Right lobe of liver (tissue), 4 donors: ENCODE data around the gene PROP1.

Source experiments
- POLR2A ChIP-seq: fragments of 450-650 bp; IDR thresholded peaks from one replicate; pipeline ENCODE4 v1.6.1; 2017; ENCODE audit warnings: antibody characterized with exemption, mild to moderate bottlenecking
- TF ChIP-seq, protein P1 (sequence below), 4 donors: fragments of 200-600 bp in 3 of 4; fragments of 450-650 bp in 1 of 4; IDR thresholded peaks; one replicate each; pipeline versions ENCODE4 v1.5.1 to v1.8.0; 2016 to 2022; ENCODE audit warnings: antibody characterized with exemption in 4 of 4, mild to moderate bottlenecking in 2 of 4
- donor health status: DM: no; HTN: no; CAD: no.
- donor health status: DM: no; HTN: no; CAD: no.
- donor health status: DM: no; HTN: yes; CAD: no.

DNA sequence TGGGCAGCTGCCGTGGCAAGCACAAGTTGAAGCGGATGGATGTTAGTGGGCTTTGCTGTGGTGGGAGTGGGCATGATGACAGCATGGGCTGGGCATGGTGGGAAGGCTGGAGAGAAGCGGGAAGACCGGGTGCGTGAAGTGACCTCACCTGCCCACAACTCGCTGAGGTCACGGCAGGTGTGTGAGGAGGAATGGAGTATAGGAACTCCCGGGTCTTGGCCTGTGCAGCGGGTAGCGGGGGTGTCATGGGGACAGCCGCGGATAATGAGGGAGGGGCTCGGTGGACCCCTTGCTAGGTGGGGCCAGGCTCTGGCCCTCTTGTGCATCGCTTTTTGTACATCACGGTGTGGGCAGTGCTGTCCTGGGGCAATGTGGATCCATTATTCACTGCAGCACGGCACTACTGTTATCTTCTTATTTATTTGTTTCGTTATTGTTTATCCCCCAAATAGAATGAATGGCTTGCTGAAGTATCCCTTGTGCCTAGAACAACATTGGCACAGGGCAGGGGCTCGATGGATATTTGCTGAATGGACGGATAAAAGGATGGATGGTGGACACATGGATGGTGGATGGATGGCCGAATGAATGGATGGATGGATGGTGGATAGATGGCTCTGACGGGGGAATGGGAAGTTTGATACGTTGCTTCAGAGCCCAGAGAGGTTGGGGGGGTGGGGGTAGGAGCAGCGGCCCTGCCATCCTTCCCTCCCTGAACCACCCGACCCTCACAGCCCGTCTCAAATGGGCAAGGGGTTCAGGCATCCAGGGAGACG lies 14.6 kb downstream of the PROP1 start:
- TF ChIP-seq, protein P1, sequence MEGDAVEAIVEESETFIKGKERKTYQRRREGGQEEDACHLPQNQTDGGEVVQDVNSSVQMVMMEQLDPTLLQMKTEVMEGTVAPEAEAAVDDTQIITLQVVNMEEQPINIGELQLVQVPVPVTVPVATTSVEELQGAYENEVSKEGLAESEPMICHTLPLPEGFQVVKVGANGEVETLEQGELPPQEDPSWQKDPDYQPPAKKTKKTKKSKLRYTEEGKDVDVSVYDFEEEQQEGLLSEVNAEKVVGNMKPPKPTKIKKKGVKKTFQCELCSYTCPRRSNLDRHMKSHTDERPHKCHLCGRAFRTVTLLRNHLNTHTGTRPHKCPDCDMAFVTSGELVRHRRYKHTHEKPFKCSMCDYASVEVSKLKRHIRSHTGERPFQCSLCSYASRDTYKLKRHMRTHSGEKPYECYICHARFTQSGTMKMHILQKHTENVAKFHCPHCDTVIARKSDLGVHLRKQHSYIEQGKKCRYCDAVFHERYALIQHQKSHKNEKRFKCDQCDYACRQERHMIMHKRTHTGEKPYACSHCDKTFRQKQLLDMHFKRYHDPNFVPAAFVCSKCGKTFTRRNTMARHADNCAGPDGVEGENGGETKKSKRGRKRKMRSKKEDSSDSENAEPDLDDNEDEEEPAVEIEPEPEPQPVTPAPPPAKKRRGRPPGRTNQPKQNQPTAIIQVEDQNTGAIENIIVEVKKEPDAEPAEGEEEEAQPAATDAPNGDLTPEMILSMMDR (IDR thresholded peaks at IDR 0.05), result no peak
- TF ChIP-seq POLR2A, result no peak
